ENCODE measurements around the gene GDPD1. TPM values are rescaled to one million over a fixed set of nuclear protein-coding genes. Genes with fewer than 3 reads are reported as not detected.
"Not testable (repeated sequence)": the region's sequence is repeated elsewhere in the genome, so short reads cannot be mapped to it uniquely, and the experiment has no call there.

The GDPD1 gene
- total RNA-seq, 2 experiments from 2014 or later, result 1.3 to 5.0 TPM

DNA sequence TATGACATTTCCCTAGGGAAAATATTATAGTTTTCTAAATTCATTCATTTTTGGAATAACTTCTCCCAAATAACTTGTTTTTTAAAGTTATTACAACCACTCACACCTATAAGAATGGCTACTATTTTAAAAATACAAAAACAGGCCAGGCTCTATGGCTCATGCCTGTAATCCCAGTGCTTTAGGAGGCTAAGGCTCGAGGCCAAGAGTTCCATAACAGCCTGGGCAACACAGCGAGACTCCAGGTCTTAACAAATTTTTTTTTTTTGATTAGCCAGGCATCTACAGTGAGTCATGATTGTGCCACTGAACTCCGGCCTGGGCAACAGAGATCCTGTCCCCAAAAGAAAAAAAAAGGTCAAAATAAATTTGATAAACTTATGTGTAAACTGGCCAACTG is 67.6 kb downstream of the GDPD1 start:
- H3K79me2 ChIP-seq (ENCODE audit: insufficient read depth, low read depth, low read length), result no peaks in the 10 kb centered on the region
- peaks cover 12% of the 10 kb centered on the region for H3K4me1 ChIP-seq (ENCODE audit: insufficient read depth, low read length, poor library complexity, severe bottlenecking)
- ChIA-PET CTCF (ENCODE audit: unreplicated experiment) (no interaction called here), POLR2A (no interaction called here)
- H4K20me1 ChIP-seq (ENCODE audit: insufficient read depth, low read length), result no peaks in the 10 kb centered on the region
- no TSS peak for BruUV-seq (replicated peaks)
- H3K4me3 ChIP-seq (ENCODE audit: low read depth, low read length, poor library complexity, severe bottlenecking), result no peak overlapping the region
- no peak overlapping the region for H3K27ac ChIP-seq (ENCODE audit: low read depth, low read length, poor library complexity, severe bottlenecking)
- H3K9me3 ChIP-seq (ENCODE audit: low read length), result no peaks in the 10 kb centered on the region
- no peaks in the 10 kb centered on the region for H3K9me2 ChIP-seq (ENCODE audit: insufficient read depth, low read length)
- intact Hi-C loops (cut with micrococcal nuclease; ENCODE audit: unreplicated experiment), result no loop called here
- no peak for TF ChIP-seq CTCF (conservative IDR thresholded peaks at IDR 0.05; ENCODE audit: low read length)
- no peak for TF ChIP-seq EZH2phosphoT487 (IDR thresholded peaks at IDR 0.05; ENCODE audit: borderline replicate concordance, low read depth, low read length)
- no peak for DNase-seq (ENCODE audit: low spot score)
- peak overlapping the region; percentile 35 for H3K4me2 ChIP-seq (ENCODE audit: low read length)
- peak overlapping the region; percentile 64; the same call in 1 of the 2 replicates for H2AFZ ChIP-seq (ENCODE audit: low read length)
- no peaks in the 10 kb centered on the region for H3K36me3 ChIP-seq (ENCODE audit: insufficient read depth, low read length)

GRCh38 chr17:59289981-59290301 is 69.6 kb downstream of the GDPD1 start:
- no TSS peak for BruUV-seq (replicated peaks)
- no peaks in the 10 kb centered on the region for H3K36me3 ChIP-seq (ENCODE audit: insufficient read depth, low read length)
- H4K20me1 ChIP-seq (ENCODE audit: insufficient read depth, low read length), result no peaks in the 10 kb centered on the region
- H3K79me2 ChIP-seq (ENCODE audit: insufficient read depth, low read depth, low read length), result no peaks in the 10 kb centered on the region
- ChIA-PET CTCF (ENCODE audit: unreplicated experiment) (no interaction called here), POLR2A (no interaction called here)
- TF ChIP-seq EZH2phosphoT487 (IDR thresholded peaks at IDR 0.05; ENCODE audit: borderline replicate concordance, low read depth, low read length), result no peak
- TF ChIP-seq CTCF (conservative IDR thresholded peaks at IDR 0.05; ENCODE audit: low read length), result no peak
- no peak for DNase-seq (ENCODE audit: low spot score)
- no peak overlapping the region for H3K4me2 ChIP-seq (ENCODE audit: low read length)
- no peaks in the 10 kb centered on the region for H3K9me2 ChIP-seq (ENCODE audit: insufficient read depth, low read length)
- peaks cover 12% of the 10 kb centered on the region for H3K4me1 ChIP-seq (ENCODE audit: insufficient read depth, low read length, poor library complexity, severe bottlenecking)
- H3K9me3 ChIP-seq (ENCODE audit: low read length), result no peaks in the 10 kb centered on the region
- H3K27ac ChIP-seq (ENCODE audit: low read depth, low read length, poor library complexity, severe bottlenecking), result no peak overlapping the region
- intact Hi-C loops (cut with micrococcal nuclease; ENCODE audit: unreplicated experiment), result no loop called here
- H3K4me3 ChIP-seq (ENCODE audit: low read depth, low read length, poor library complexity, severe bottlenecking), result no peak overlapping the region
- H2AFZ ChIP-seq (ENCODE audit: low read length), result peak overlapping the region; percentile 85; the same call in 1 of the 2 replicates

GRCh38 chr17:59290302-59290998 is 70.1 kb downstream of the GDPD1 start:
- DNase-seq (ENCODE audit: low spot score); POLR2A ChIA-PET; H3K4me3 ChIP-seq (ENCODE audit: low read depth, low read length, poor library complexity, severe bottlenecking); H4K20me1 ChIP-seq (ENCODE audit: insufficient read depth, low read length); H3K9me3 ChIP-seq (ENCODE audit: low read length); H3K4me2 ChIP-seq (ENCODE audit: low read length); H3K27ac ChIP-seq (ENCODE audit: low read depth, low read length, poor library complexity, severe bottlenecking); intact Hi-C loops (cut with micrococcal nuclease; ENCODE audit: unreplicated experiment); BruUV-seq (replicated peaks); H3K36me3 ChIP-seq (ENCODE audit: insufficient read depth, low read length); H3K9me2 ChIP-seq (ENCODE audit: insufficient read depth, low read length); H3K79me2 ChIP-seq (ENCODE audit: insufficient read depth, low read depth, low read length): not testable (repeated sequence)
- CTCF ChIA-PET (ENCODE audit: unreplicated experiment), result interaction anchor here (0.6 kb wide), 1 partner anchor 146 kb away, joined by 3 read pairs; no protein-coding TSS in a partner anchor
- H2AFZ ChIP-seq (ENCODE audit: low read length), result peak overlapping the region; percentile 85; the same call in 1 of the 2 replicates
- H3K4me1 ChIP-seq (ENCODE audit: insufficient read depth, low read length, poor library complexity, severe bottlenecking), result peaks cover 12% of the 10 kb centered on the region
